ENCODE measurements around the gene ATP2C1.

DNA sequence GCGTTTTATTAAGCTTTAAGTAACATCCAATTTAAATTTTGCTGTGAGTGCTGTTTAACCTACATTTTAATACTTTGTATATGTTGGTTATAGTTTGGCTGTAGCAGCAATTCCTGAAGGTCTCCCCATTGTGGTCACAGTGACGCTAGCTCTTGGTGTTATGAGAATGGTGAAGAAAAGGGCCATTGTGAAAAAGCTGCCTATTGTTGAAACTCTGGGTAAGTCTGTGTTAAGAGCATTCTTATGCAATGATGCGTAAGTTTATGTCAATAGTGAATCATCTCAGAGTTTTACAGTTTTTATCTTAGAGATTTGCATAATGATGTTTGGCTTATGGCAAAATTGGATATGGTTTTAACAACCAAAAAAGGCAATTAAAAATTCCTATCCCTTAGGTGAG lies 70.0 kb downstream of the ATP2C1 start:
- TF ChIP-seq, protein P1, sequence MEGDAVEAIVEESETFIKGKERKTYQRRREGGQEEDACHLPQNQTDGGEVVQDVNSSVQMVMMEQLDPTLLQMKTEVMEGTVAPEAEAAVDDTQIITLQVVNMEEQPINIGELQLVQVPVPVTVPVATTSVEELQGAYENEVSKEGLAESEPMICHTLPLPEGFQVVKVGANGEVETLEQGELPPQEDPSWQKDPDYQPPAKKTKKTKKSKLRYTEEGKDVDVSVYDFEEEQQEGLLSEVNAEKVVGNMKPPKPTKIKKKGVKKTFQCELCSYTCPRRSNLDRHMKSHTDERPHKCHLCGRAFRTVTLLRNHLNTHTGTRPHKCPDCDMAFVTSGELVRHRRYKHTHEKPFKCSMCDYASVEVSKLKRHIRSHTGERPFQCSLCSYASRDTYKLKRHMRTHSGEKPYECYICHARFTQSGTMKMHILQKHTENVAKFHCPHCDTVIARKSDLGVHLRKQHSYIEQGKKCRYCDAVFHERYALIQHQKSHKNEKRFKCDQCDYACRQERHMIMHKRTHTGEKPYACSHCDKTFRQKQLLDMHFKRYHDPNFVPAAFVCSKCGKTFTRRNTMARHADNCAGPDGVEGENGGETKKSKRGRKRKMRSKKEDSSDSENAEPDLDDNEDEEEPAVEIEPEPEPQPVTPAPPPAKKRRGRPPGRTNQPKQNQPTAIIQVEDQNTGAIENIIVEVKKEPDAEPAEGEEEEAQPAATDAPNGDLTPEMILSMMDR (IDR thresholded peaks at IDR 0.05): no peak
- no peak for TF ChIP-seq POLR2AphosphoS5 (IDR thresholded peaks at IDR 0.05)
- no peak for TF ChIP-seq EP300 (IDR thresholded peaks at IDR 0.05)
- TF ChIP-seq POLR2A (IDR thresholded peaks at IDR 0.05): no peak
